HepG2 (cell line): ENCODE results near the gene RHOT2. TPM values are rescaled to one million over a fixed set of nuclear protein-coding genes. Genes with fewer than 3 reads are reported as not detected.

Source experiments
- ADNP ChIP-seq: sonication (generic); formaldehyde crosslinking; IDR thresholded peaks from 2 replicates; pipeline ENCODE4 v1.4.0; 2020; ENCODE audit warnings: missing genetic modification reagents
- ARID2 ChIP-seq: sonication (generic); formaldehyde crosslinking; IDR thresholded peaks from 2 replicates; pipeline ENCODE4 v1.8.1; 2022; ENCODE audit warnings: mild to moderate bottlenecking, missing genetic modification reagents, borderline replicate concordance
- ARNTL ChIP-seq: sonication (generic); formaldehyde crosslinking; IDR thresholded peaks from 2 replicates; pipeline ENCODE4 v1.4.0; 2020; ENCODE audit warnings: mild to moderate bottlenecking, missing genetic modification reagents
- CREBL2 ChIP-seq: sonication (generic); formaldehyde crosslinking; IDR thresholded peaks from 2 replicates; pipeline ENCODE4 v1.8.1; 2023; ENCODE audit warnings: missing genetic modification reagents, mild to moderate bottlenecking, borderline replicate concordance
- DZIP1 ChIP-seq: sonication (generic); formaldehyde crosslinking; IDR thresholded peaks from 2 replicates; pipeline ENCODE4 v1.5.0; 2020; ENCODE audit warnings: mild to moderate bottlenecking, missing genetic modification reagents
- FIP1L1 ChIP-seq: fragments of 200-400 bp; formaldehyde crosslinking; IDR thresholded peaks from 2 replicates; pipeline ENCODE4 v1.6.1; 2018; ENCODE audit warnings: low read depth, mild to moderate bottlenecking, low read length, moderate library complexity, borderline replicate concordance; ENCODE audit not compliant: insufficient read depth
- FLYWCH1 ChIP-seq: sonication (generic); formaldehyde crosslinking; IDR thresholded peaks from 2 replicates; pipeline ENCODE4 v1.8.1; 2023; ENCODE audit warnings: mild to moderate bottlenecking, missing genetic modification reagents
- GATAD2A ChIP-seq: IDR thresholded peaks from 2 replicates; pipeline ENCODE4 v1.6.1; 2016
- NCOA2 ChIP-seq: sonication (generic); formaldehyde crosslinking; IDR thresholded peaks from 2 replicates; pipeline ENCODE4 v1.8.0; 2022; ENCODE audit warnings: inconsistent platforms
- NFE2L1 ChIP-seq: sonication (generic); formaldehyde crosslinking; IDR thresholded peaks from 2 replicates; pipeline ENCODE4 v1.4.0; 2020; ENCODE audit warnings: missing genetic modification reagents, mild to moderate bottlenecking, borderline replicate concordance
- RAD21 ChIP-seq: fragments of 450-650 bp; formaldehyde crosslinking; IDR thresholded peaks from 2 replicates; pipeline ENCODE4 v1.5.0; 2020; ENCODE audit warnings: mild to moderate bottlenecking
- SATB2 ChIP-seq: sonication (generic); formaldehyde crosslinking; IDR thresholded peaks from 2 replicates; pipeline ENCODE4 v1.5.0; 2020; ENCODE audit warnings: missing genetic modification reagents
- SUZ12 ChIP-seq: fragments of 150-350 bp; IDR thresholded peaks from 2 replicates; pipeline ENCODE4 v1.6.1; 2014; ENCODE audit warnings: low read depth, low read length
- TBX3 ChIP-seq: fragments of 450-650 bp; IDR thresholded peaks from 2 replicates; pipeline ENCODE4 v1.6.1; 2017; ENCODE audit warnings: antibody characterized with exemption, mild to moderate bottlenecking, inconsistent platforms, borderline replicate concordance
- ZNF124 ChIP-seq: sonication (generic); formaldehyde crosslinking; IDR thresholded peaks from 2 replicates; pipeline ENCODE4 v1.4.0; 2020; ENCODE audit warnings: missing genetic modification reagents
- ZNF138 ChIP-seq: sonication (generic); formaldehyde crosslinking; IDR thresholded peaks from 2 replicates; pipeline ENCODE4 v1.5.0; 2020; ENCODE audit warnings: mild to moderate bottlenecking, low read depth, missing genetic modification reagents
- ZNF33A ChIP-seq: sonication (generic); formaldehyde crosslinking; IDR thresholded peaks from 2 replicates; pipeline ENCODE4 v1.5.1; 2020; ENCODE audit warnings: missing genetic modification reagents, mild to moderate bottlenecking, moderate library complexity, borderline replicate concordance
- ZNF564 ChIP-seq: sonication (generic); formaldehyde crosslinking; IDR thresholded peaks from 2 replicates; pipeline ENCODE4 v1.8.1; 2023; ENCODE audit warnings: mild to moderate bottlenecking, missing genetic modification reagents
- ZNF616 ChIP-seq: sonication (generic); formaldehyde crosslinking; IDR thresholded peaks from 2 replicates; pipeline ENCODE4 v1.5.0; 2020; ENCODE audit warnings: low read depth, mild to moderate bottlenecking, missing genetic modification reagents
- ZNF703 ChIP-seq: sonication (generic); formaldehyde crosslinking; IDR thresholded peaks from 2 replicates; pipeline ENCODE4 v1.5.1; 2020; ENCODE audit warnings: missing genetic modification reagents, mild to moderate bottlenecking, moderate library complexity, borderline replicate concordance
- ZNF841 ChIP-seq: sonication (generic); formaldehyde crosslinking; IDR thresholded peaks from 2 replicates; pipeline ENCODE4 v1.8.1; 2023; ENCODE audit warnings: missing genetic modification reagents, borderline replicate concordance
- ZZZ3 ChIP-seq: sonication (generic); formaldehyde crosslinking; IDR thresholded peaks from 2 replicates; pipeline ENCODE4 v1.4.0; 2020; ENCODE audit warnings: missing genetic modification reagents, mild to moderate bottlenecking, borderline replicate concordance
- polyA plus RNA-seq, 8 experiments: library from polyadenylated mRNA; depleted of rRNA in 3 of 8; stranded (reverse) in 7 of 8; unstranded in 1 of 8; fragments of >200 nt; fragmentation: Illumina TruSeq in 4 of 8; extraction: Trizol in 4 of 8; gene quantifications; 2 replicates each; pipeline versions ENCODE4 v1.2.1 to v1.2.3, GENCODE V29; 2011 to 2016; ENCODE audit warnings: low read depth in 4 of 8, missing spikeins in 1 of 8, mixed read lengths in 1 of 8; ENCODE audit not compliant: insufficient read depth in 1 of 8
- total RNA-seq, 5 experiments: library from RNA; depleted of rRNA; stranded (reverse); fragments of >200 nt; fragmentation: Illumina TruSeq; extraction: Trizol; gene quantifications; 2 replicates each; pipeline ENCODE4 v1.2.3, GENCODE V29; 2016; ENCODE audit warnings: low read depth in 1 of 5
- TF ChIP-seq, protein P1 (sequence below): sonication (generic); IDR thresholded peaks from 2 replicates; pipeline ENCODE4 v1.6.1; 2016; ENCODE audit warnings: low read depth, borderline replicate concordance
- TF ChIP-seq, protein P2 (sequence below): sonication (generic); formaldehyde crosslinking; IDR thresholded peaks from 2 replicates; pipeline ENCODE4 v1.4.0; 2020; ENCODE audit warnings: missing genetic modification reagents

Gene RHOT2
- total and polyA plus RNA-seq, 2 of the 13 experiments (the other 11 are each of a cell fraction or from before 2014, with no cell fraction given) = 63.6 to 76.9 TPM

DNA sequence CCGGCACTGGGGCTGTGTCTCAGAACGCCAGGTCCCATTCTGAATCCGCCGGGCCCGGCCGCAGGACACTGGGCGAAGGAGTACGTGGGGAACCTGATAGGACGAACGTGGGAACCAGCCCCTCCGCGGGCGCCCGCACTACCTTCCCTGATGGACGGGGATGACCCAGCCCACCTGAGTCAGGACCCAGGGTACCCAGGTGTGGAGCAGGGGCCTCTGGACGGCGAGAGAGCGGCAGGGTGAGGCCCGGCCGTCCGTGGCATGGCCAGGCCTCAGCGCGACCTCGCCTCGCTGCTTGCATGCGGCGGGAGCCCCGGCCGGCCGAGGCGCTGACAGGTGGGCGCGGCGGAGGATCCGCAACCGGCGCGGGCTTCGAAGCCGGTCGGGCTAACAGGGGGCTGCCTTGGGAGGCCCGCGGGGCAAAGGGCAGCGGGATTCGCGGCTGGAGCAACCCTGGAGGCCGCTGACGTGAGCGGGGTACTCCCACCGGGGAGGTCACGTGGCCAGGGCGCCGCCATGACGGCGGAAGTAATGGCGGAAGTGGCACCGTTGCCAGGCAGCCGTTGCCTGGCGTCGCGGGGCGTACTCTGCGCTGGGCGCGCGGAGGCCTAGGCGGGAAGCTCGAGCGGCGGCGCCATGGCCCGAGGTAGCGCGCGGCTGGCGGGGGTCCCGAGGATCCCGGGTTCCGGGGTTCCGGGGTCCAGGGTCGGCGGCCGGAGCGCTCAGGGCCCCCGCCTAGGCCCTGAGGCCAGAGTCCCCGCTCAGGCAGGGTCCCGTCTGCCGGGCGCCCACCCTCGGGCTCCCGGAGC lies 18.9 kb upstream of the RHOT2 start, which contains the start of gene WDR90 (continued):
- peak; percentile 69; the same call in 1 of the 2 replicates for TF ChIP-seq ZNF564 (CRISPR knock-in tag)
- peak; percentile 86; the same call in 1 of the 2 replicates for TF ChIP-seq ARID2 (CRISPR knock-in tag)
- TF ChIP-seq, protein P1, sequence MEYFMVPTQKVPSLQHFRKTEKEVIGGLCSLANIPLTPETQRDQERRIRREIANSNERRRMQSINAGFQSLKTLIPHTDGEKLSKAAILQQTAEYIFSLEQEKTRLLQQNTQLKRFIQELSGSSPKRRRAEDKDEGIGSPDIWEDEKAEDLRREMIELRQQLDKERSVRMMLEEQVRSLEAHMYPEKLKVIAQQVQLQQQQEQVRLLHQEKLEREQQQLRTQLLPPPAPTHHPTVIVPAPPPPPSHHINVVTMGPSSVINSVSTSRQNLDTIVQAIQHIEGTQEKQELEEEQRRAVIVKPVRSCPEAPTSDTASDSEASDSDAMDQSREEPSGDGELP = peak; percentile 65; the same call in 1 of the 2 replicates
- TF ChIP-seq, protein P2, sequence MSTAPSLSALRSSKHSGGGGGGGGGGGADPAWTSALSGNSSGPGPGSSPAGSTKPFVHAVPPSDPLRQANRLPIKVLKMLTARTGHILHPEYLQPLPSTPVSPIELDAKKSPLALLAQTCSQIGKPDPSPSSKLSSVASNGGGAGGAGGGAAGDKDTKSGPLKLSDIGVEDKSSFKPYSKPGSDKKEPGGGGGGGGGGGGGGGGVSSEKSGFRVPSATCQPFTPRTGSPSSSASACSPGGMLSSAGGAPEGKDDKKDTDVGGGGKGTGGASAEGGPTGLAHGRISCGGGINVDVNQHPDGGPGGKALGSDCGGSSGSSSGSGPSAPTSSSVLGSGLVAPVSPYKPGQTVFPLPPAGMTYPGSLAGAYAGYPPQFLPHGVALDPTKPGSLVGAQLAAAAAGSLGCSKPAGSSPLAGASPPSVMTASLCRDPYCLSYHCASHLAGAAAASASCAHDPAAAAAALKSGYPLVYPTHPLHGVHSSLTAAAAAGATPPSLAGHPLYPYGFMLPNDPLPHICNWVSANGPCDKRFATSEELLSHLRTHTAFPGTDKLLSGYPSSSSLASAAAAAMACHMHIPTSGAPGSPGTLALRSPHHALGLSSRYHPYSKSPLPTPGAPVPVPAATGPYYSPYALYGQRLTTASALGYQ = no peak; the same call in 1 of the 2 replicates
- no peak; the same call in 1 of the 2 replicates for TF ChIP-seq ZNF138 (CRISPR knock-in tag)
- TF ChIP-seq RAD21 (CRISPR knock-in tag) = peak; percentile 54; the same call in 1 of the 2 replicates
- no peak for TF ChIP-seq CREBL2
- TF ChIP-seq ARNTL = peak; percentile 63; the same call in 1 of the 2 replicates
- peak; percentile 95; the same call in 1 of the 2 replicates for TF ChIP-seq ZNF616 (CRISPR knock-in tag)
- TF ChIP-seq SATB2 (CRISPR knock-in tag) = no peak
- 0 out of 2 replicates have a peak, but pooled peaks have one; percentile 17 for TF ChIP-seq GATAD2A (CRISPR knock-in tag)
- TF ChIP-seq NCOA2 = 0 out of 2 replicates have a peak, but pooled peaks have one; percentile 48
- TF ChIP-seq FLYWCH1 (CRISPR knock-in tag) = peak; percentile 75; the same call in 1 of the 2 replicates
- no peak for TF ChIP-seq NFE2L1 (CRISPR knock-in tag)
- TF ChIP-seq ZZZ3 (CRISPR knock-in tag) = no peak; the same call in 1 of the 2 replicates
- no peak for TF ChIP-seq SUZ12
- TF ChIP-seq ADNP (CRISPR knock-in tag) = no peak
- TF ChIP-seq ZNF33A (CRISPR knock-in tag) = no peak
- TF ChIP-seq ZNF841 (CRISPR knock-in tag) = no peak; the same call in 1 of the 2 replicates
- TF ChIP-seq TBX3 = no peak
- peak; percentile 95 for TF ChIP-seq DZIP1
- peak; percentile 84; the same call in 1 of the 2 replicates for TF ChIP-seq FIP1L1
- peak; percentile 93; the same call in 1 of the 2 replicates for TF ChIP-seq ZNF703 (CRISPR knock-in tag)
- no peak; the same call in 1 of the 2 replicates for TF ChIP-seq ZNF124 (CRISPR knock-in tag)
